HFF-Myc (cell line): Measurements from ENCODE around the gene IL6.
A peak's percentile ranks its signal among the peaks of the same experiment; 100 is the strongest.

Experiments used
- DNase-seq: peaks from one replicate; pipeline ENCODE4 v3.0.0-alpha.2; 2011; ENCODE audit warnings: low read depth; ENCODE audit errors: extremely low read depth
- H3K4me3 ChIP-seq: replicated peaks from 2 replicates; pipeline ENCODE4 v1.5.1; 2011; ENCODE audit warnings: low read depth, mild to moderate bottlenecking, control low read depth, low read length
- TF ChIP-seq, protein P1 (sequence below): IDR thresholded peaks from 2 replicates; pipeline ENCODE4 v1.5.1; 2012; ENCODE audit warnings: mild to moderate bottlenecking, low read depth, low read length, control low read depth; ENCODE audit errors: missing control alignments

Gene IL6

DNA sequence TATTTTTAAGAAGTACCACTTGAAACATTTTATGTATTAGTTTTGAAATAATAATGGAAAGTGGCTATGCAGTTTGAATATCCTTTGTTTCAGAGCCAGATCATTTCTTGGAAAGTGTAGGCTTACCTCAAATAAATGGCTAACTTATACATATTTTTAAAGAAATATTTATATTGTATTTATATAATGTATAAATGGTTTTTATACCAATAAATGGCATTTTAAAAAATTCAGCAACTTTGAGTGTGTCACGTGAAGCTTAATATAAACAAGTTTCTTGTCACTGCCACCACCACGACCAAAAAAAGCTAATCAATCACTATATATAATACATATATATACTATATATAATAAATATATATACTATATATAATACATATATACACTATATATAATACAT, 4.8 kb downstream of the IL6 start:
- TF ChIP-seq, protein P1, sequence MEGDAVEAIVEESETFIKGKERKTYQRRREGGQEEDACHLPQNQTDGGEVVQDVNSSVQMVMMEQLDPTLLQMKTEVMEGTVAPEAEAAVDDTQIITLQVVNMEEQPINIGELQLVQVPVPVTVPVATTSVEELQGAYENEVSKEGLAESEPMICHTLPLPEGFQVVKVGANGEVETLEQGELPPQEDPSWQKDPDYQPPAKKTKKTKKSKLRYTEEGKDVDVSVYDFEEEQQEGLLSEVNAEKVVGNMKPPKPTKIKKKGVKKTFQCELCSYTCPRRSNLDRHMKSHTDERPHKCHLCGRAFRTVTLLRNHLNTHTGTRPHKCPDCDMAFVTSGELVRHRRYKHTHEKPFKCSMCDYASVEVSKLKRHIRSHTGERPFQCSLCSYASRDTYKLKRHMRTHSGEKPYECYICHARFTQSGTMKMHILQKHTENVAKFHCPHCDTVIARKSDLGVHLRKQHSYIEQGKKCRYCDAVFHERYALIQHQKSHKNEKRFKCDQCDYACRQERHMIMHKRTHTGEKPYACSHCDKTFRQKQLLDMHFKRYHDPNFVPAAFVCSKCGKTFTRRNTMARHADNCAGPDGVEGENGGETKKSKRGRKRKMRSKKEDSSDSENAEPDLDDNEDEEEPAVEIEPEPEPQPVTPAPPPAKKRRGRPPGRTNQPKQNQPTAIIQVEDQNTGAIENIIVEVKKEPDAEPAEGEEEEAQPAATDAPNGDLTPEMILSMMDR = no peak
- H3K4me3 ChIP-seq = no peak overlapping the region
- DNase-seq = no peak

DNA sequence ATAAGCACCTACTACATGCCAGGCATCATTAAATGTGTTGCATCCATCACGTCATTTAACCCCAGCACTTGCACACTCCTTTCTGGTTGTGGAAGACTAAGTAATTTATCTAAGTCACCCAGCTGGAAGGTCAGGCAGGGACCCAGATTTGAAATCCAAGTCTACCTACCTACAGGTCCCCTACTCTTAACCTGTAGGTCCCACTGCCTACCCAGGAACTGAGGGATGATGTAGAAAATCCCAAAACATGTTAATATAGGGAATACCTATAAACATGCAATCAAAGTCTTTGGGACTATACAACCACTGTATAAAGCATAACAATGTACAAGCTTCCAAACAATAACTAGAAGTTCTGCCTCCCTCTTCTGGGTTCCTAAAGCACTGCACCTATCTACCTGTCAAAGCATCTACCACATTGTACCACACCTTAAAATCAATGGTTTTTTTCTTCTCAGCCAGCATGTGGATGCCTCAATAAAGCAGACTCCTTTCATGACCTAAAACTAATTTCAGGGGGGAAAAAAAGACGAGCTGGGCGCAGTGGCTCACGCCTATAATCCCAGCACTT, 5.6 kb downstream of the IL6 start:
- no peak for DNase-seq
- TF ChIP-seq, protein P1 = peak; percentile 29

DNA sequence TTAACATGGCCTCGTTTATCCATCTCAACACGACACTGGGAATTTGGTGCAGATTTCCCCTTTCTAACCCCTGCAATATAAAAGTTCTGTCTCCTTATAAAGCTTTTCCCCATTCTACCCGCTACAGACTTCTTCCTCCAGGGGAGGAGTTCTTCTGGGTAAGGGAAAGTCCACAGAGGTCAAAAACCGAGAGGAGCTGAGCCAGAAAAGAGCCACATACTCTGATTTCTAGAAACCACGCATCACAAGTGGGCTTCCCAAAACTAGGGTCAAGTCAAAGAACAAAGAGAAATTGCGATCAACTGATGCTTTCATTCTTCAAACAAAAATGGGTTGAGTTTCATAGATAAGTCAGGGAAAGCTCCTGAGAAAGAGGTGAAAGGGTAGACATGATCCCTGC, 6.8 kb downstream of the IL6 start:
- DNase-seq = no peak
- TF ChIP-seq, protein P1 = no peak
- no peak overlapping the region for H3K4me3 ChIP-seq

More for the DNA sequence above, 5.6 kb downstream of the IL6 start:
- no peak overlapping the region for H3K4me3 ChIP-seq

DNA sequence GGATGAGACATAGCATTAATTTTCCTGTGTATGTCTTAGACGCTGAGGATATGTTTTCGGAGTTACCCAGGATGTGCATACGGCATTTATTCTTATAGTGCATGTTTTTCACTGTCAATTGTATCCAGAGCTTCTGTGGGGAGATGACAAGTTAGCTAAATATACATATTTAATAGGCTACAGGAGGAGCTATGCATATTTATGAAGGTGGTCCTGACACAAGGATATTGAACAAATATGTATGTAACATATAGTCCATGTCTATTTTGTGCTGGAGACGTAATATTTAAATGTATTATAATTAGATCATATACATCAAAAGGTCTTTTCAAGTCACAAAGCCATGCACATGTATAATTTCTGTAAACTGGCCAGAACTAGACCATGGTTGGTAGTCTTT, 16.0 kb downstream of the IL6 start:
- TF ChIP-seq, protein P1 = no peak
- no peak overlapping the region for H3K4me3 ChIP-seq
- DNase-seq = no peak

DNA sequence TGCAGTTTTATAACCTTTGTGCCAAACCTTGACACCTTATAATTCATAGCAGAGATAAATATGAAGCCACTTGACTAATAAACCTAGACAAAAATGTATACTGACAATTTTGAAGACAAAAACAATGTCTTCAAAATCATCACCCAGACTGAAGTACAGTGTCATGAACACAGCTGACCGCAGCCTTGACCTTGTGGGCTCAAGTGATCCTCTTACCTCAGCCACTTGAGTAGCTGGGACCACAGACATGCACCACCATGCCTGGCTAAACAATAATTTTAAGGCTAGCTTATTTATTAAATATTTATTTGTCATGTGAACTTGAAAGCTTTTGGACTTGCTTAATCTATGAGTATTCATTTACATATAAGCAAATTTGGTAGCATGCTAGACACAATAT, 24.3 kb downstream of the IL6 start:
- DNase-seq = no peak
- TF ChIP-seq, protein P1 = no peak
- no peak overlapping the region for H3K4me3 ChIP-seq

DNA sequence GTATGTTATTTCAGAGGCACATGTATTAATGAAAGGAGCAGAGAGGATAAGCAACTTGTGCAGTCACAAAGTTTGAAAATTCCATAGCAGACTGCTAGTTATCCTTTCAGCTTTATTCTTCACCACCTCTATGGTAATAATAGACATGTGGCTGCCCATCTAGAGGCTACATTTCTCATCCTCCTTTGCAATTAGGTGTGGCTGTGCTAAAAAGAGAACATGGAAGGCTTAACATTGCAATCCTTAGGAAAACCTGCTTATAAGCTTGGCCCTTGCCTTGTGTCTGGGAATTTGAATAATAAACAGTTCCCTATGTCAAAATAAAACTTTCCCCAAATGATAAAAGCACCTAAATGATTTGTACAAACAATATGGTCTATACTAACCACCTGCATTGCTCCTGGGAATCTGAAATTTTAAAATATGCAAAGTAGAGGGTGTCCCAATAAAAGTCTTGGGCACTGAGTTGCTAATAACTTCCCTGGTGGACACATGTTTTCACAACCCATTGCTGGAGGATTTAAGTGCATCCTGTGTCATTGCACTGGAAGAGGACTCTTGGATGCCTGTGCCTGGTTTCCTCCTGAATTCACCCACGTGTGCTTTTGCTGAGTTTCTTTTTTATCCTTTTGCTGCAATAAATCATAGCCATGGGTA, 30.5 kb downstream of the IL6 start:
- H3K4me3 ChIP-seq = no peak overlapping the region
- TF ChIP-seq, protein P1 = no peak
- no peak for DNase-seq

DNA sequence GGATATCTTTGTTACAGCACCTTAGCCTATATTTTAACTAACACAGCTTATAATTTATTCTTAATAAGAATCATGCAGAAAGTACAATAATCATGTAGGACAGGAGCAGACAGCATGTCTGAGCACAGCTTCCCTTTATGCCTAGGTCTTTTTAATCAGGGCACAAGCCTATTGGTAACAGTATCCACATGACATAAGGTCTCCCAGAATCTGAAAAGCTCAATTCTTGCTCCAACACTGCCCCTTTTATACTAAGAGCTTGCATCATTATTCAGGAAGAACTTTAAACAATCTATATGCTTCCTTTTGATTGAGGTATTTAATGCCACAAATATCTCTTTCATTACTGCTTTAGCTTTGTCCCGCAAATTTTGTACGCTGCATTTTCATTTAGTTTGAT, 31.6 kb downstream of the IL6 start:
- DNase-seq = no peak
- no peak overlapping the region for H3K4me3 ChIP-seq
- TF ChIP-seq, protein P1 = no peak
